Stomach (tissue), 4 donors: ENCODE results near the gene IKBKE.

Experiments used
- POLR2A ChIP-seq, 4 donors: fragments of 450-650 bp; IDR thresholded peaks; one replicate each; pipeline ENCODE4 v1.6.1; 2016; ENCODE audit warnings: antibody characterized with exemption in 4 of 4, control low read depth in 2 of 4, mild to moderate bottlenecking in 1 of 4, moderate library complexity in 1 of 4
- POLR2AphosphoS5 ChIP-seq, 3 donors: sonication (generic); formaldehyde crosslinking; IDR thresholded peaks; one replicate each; pipeline ENCODE4 v1.6.1; 2016; ENCODE audit warnings: antibody characterized with exemption in 3 of 3
- TF ChIP-seq, protein P1 (sequence below), 7 experiments: fragments of 450-650 bp in 4 of 7; fragments of 200-600 bp in 3 of 7; sonication (generic) in 3 of 7; IDR thresholded peaks; one replicate each; pipeline ENCODE4 v1.5.1; 2016 to 2019; ENCODE audit warnings: antibody characterized with exemption in 7 of 7, control low read depth in 2 of 7, mild to moderate bottlenecking in 1 of 7

GRCh38 chr1:206498685-206499084 is 28.4 kb downstream of the IKBKE start:
- TF ChIP-seq, protein P1, sequence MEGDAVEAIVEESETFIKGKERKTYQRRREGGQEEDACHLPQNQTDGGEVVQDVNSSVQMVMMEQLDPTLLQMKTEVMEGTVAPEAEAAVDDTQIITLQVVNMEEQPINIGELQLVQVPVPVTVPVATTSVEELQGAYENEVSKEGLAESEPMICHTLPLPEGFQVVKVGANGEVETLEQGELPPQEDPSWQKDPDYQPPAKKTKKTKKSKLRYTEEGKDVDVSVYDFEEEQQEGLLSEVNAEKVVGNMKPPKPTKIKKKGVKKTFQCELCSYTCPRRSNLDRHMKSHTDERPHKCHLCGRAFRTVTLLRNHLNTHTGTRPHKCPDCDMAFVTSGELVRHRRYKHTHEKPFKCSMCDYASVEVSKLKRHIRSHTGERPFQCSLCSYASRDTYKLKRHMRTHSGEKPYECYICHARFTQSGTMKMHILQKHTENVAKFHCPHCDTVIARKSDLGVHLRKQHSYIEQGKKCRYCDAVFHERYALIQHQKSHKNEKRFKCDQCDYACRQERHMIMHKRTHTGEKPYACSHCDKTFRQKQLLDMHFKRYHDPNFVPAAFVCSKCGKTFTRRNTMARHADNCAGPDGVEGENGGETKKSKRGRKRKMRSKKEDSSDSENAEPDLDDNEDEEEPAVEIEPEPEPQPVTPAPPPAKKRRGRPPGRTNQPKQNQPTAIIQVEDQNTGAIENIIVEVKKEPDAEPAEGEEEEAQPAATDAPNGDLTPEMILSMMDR (IDR thresholded peaks at IDR 0.05) = no peak
- TF ChIP-seq POLR2AphosphoS5 (IDR thresholded peaks at IDR 0.05) (no peak), POLR2A (IDR thresholded peaks at IDR 0.05) (no peak)
